EH (cell line): ENCODE results near the gene NEU1.
"Not testable (repeated sequence)": the region's sequence is repeated elsewhere in the genome, so short reads cannot be mapped to it uniquely, and the experiment has no call there.

Experiments used
- DNase-seq: peaks from one replicate; pipeline ENCODE4 v3.0.0-alpha.2; 2015; ENCODE audit warnings: low read depth

The NEU1 gene

DNA sequence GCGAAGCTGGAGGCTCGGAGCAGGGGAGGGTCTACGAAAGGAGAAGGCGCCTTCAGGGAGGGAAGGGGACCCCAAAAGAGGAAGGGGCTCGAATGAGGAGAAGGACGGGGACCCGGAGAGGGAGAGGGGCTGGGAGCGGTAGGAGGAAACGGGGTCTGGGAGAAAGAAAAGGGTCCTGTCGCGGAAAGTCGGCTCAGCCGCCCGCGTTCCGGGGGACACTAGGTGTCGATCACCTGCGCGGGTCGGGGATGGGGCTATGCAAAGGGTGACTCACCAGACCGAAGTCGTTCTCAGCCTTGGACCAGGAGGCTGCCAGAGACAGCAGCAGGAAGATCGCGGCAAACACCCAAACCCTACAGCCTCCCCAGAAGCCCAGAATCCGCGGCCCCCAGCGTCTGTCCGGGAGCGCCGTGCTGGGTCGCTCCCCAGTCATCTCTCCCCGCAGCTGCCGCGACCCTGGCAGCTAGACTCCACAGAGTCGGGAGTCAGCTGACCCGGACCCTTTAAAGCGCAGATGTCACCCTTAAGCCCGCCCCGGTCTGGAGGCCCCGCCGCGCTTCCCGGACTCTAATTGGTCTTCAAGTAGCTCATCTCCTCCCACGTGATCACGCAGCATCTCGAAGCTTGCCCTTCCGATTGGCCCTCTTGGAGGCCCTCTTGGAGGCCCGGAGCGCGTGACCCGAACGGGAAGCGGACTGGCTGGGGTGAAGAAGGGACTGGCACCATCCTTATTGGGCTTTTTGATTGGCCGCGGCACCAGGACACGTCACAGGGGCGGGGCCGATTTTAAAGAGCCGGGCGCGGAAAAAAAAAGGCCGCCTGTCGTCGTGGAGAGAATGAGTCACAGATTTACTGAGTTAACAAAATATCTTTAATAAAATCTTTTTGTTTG, at the start of gene NEU1:
Gene NEU1, minus strand, starts transcription at position 478 of the 892 bp plus-strand sequence. Its CDS starts 45 bp downstream, at position 433.
- peak; percentile 100 for DNase-seq

GRCh38 chr6:31911826-31912585, 49.4 kb upstream of the NEU1 start:
- DNase-seq = peak; percentile 24

DNA sequence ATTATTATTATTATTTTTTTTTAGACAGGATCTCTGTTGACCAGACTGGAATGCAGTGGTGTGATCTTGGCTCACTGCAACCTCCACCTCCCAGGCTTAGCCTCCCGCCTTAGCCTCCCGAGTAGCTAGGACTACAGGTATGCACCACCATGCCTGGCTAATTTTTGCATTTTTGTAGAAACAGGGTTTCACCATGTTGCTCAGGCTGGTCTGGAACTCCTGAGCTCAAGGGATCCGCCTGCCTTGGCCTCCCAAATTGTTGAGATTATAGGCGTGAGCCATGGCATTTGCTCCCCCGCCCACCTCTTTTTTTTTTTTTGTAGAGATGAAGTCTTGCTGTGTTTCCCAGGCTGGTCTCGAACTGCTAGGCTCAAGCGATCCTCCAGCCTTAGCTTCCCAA, 46.7 kb upstream of the NEU1 start:
- not testable (repeated sequence) for DNase-seq

- peak; percentile 46 for DNase-seq
Measured at GRCh38 chr6:31908791-31909190, 46.2 kb upstream of the NEU1 start.

DNA sequence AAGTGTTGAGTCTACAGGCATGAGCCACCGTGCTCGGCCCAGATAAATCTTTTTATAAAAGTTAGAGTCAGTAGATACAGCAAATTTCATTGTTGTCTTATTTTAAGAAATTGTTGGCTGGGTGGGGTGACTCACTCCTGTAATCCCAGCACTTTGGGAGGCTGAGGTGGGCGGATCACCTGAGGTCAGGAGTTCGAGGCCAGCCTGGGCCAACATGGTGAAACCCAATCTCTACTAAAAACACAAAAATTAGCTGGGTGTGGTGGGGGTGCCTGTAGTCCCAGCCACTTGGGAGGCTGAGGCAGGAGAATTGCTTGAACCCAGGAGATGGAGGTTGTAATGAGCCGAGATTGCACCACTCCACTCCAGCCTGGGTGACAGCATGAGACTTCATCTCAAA, 45.6 kb upstream of the NEU1 start:
- not testable (repeated sequence) for DNase-seq

GRCh38 chr6:31907158-31907813, 44.7 kb upstream of the NEU1 start:
- peak; percentile 61 for DNase-seq

- DNase-seq = not testable (repeated sequence)
Measured at GRCh38 chr6:31906727-31907126, 44.1 kb upstream of the NEU1 start.

DNA sequence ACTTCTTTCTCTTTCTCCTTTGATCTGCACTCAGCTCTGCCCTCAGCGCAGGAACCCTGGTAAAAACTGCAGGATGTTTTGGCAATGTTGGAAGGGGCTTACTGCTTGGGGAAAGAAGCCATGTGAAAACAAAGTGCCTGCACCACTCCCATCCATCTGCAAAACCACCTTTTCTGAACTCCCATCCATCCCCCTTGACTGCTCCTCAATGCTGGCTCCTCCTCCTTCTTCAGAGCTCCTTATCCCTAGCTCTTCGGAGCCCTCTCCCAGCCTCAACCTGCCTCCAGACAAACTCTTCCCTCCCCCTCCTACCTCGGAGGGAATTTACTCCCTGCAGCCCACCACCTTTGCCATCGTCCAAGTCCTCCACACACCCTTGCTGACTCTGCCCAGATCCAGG, 43.5 kb upstream of the NEU1 start:
- DNase-seq = no peak

DNA sequence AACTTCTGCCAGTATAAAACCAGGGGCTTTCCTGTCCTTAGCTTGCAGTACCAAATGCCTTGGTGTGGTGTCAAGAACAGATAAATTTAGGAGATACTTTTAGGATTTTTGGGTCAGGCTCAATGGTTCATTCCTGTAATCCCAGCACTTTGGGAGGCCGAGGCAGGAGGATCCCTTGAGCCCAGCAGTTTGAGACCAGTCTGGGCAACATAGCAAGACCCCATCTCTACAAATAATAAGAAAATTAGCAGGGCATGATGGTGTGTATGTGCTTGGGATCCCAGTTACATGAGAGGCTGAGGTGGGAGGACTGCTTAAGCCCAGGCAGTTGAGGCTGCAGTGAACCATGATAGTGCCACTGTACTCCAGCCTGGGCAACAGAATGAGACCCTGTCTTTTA, 42.4 kb upstream of the NEU1 start:
- DNase-seq = no peak

- DNase-seq = no peak
Measured at GRCh38 chr6:31903957-31904356, 41.3 kb upstream of the NEU1 start.

DNA sequence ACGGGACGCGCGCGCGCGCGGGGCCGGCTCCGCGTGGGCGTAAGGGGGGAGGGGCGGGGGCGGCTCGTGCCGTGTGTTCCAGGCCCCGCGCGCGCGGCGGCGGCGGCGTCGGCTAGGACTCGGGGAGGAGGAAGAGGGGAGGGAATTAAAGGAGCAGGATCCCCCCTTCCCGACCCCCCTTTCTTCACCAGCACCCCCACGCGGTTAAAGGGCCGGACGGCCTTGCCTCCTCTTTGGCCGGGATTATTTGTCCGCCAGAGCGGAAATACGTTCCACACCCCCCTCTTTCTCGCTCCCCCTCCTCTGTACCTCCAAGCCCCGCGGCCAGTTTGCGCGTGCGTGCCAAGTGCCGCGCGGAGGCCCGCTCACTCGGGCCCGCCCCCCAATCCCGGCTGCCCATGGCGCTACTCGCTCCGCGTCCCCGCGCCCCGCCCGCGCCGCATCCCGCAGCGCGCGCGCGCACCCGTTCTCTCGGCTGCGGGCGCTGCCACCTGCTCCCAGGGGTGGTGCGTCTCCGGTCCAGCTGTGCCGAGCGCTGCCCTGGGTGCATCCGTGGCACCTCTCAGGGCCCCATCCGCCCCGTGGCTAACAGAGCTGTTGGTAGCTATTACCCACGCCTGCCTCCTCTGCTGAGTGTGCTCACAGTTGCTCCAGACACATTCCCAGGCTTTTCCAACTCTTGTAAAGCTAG, 39.5 kb upstream of the NEU1 start, which contains the start of gene ZBTB12:
Gene ZBTB12, minus strand, starts transcription at position 134 of the 691 bp plus-strand sequence. CDS start 781 bp downstream, outside the sequence.
- DNase-seq = peak; percentile 95

DNA sequence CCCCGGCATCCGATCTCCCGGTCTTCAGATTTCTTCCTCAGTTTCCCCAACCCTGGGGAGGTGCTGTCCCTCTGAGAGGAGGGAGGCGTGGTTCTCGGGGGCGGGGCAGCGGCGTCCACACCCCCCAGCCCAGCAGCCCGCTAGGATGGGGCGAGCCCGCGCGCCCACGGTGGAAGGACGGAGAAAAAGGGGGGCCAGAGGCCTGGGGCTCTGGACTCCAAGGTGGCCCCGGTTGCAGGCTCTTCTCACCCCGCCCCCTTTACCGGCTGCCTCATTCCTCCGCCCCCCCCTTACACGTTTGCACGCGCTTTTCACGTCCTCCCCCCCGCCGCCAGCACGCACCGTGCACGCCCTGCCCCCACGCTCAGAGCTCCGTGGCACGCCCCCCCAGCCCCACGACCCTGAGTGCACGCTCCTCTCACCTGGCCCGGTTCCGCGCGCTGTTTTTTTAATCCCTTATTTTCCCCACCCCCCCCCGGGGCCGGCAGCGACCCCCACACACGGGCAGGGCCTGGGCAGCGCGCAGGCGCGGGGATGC, 38.9 kb upstream of the NEU1 start:
- DNase-seq = peak; percentile 55

DNA sequence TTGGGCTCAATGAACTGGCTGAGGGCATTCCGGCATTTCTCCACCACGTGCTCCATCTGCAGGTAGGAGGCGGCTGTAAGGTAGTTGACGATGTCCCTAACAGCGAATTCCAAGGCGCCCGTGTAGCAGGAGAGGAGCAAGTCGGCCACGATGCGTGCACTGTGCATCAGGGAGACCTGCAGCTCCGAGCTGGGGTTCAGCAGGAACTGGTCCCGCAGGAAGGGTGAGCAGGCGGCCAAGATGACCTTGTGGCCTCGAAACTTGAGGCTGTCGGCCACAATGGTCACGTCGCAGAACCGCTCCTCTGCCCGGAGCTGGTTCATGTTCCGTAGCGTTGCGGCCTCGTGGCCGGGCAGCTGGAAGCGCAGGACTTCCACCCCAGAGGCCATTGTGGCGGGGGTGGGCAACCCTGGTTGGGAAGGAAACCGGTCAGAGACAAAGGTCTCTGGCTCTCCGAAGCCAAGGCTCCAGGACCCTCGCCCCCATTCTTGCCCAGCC, 38.3 kb upstream of the NEU1 start:
- DNase-seq = no peak

DNA sequence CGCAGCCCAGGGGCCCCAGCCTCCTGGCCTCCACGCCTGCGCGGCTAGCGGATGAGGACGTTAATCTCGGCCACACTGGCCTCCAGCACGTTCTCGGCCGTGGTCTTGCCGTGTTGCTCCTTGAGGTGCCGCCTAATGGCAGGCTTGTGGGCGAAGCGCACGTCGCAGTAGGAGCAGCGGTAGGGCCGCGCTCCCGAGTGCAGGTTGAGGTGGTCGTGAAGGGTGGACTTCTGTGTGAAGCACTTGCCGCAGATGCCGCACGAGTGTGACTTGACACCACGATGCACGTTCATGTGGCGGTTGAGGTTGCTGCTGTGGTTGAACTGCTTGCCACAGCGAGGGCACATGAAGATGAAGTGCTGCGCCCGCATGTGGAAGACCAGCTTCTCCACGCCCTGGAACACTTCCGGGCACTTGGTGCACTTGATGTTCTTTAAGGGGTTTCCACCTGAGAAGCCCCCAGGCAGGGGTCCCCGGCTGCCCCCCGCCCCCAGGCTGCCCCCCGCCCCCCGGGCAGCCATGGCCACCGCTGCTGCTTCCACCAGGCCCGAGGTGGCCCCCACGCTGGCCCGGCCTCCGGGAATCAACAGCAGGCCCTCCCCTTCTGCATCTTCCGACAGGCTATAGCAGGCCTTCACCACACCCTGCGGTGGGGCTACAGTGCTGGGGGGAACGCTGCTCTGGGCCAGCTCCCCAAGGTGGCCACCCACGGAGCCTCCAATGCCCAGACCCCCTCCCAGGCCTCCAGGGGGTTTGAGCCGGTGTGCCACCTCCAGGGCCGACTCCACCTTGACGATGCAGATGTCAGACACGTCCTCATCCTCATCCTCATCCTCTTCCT, 37.5 kb upstream of the NEU1 start:
- no peak for DNase-seq

GRCh38 chr6:31899215-31899614, 36.6 kb upstream of the NEU1 start:
- no peak for DNase-seq

- peak; percentile 53 for DNase-seq
Measured at GRCh38 chr6:31898383-31899011, 35.9 kb upstream of the NEU1 start.

GRCh38 chr6:31897612-31898382, 35.2 kb upstream of the NEU1 start, which contains the start of gene EHMT2:
EHMT2 (minus strand) TSS chr6:31897698; CDS start chr6:31897677, 21 bp downstream.
- DNase-seq = peak; percentile 84

GRCh38 chr6:31896856-31897611, 34.4 kb upstream of the NEU1 start:
- DNase-seq = no peak
